ENCODE results near the gene ANKDD1A.
A peak's percentile ranks its signal among the peaks of the same experiment; 100 is the strongest.

Gene ANKDD1A

DNA sequence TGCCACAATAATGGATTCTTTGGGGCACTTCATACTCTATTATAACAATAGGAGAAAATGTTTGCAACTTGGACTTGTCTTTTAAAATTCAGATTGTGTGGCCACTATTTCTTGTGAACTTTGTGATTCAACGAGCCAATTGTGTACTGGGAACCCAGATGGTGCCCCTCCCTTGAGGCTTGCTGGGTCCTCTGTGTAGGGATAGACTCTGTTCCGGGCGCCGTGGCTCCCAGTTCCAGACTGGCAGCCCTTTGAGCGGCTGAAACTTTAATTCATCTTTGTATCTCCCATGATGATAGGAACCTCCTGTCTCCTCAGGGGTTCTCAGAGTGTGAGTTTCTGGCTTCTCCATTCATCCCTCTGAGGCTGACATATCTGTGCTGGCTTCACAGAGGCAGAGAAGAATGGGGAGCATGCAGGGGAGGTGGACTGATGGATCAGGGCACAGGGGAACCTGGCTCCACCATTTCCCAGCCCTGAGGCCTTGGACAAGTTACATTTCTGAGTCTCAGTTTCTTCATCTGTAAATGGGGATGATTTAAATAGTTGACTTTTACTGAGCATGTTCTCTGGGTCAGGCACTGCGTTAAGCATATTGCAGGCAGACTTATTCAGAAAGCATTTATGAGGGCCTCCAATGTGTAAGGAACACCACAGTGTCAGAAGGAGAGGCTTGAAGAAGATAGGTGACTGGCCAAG is 15.2 kb upstream of the ANKDD1A start:
- DNase-seq = no peak

DNA sequence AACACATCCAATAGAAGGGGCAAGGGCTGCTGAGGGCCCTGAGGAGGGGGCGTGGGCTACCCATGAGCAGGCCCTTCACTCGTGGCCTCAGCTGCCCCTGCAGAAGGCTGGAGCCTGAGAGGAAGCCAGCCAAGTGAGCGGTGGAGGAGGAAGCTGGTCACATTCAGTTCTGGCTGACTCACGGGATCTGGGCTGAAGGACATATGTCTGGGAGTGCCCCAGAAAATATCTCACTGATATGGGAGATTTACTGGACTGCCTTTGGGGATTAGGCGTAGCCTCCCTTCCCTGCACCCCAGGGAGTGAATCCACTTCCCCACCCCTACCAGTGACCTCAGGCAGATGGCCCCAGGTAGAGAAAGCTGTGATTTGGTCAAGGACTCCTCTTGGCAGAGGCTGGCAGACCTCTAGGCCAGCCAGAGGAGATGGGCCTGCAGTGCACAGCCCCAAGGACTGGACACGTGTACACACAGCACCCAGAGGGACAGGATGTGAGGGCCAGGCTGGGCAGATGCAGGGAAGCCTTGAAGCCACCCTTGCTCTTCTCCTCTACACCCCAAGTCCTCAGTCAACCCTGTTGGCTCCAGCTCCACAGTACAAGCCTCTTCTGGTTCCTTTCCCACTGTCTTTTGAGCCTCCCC is 14.2 kb upstream of the ANKDD1A start:
- DNase-seq = peak; percentile 76

DNA sequence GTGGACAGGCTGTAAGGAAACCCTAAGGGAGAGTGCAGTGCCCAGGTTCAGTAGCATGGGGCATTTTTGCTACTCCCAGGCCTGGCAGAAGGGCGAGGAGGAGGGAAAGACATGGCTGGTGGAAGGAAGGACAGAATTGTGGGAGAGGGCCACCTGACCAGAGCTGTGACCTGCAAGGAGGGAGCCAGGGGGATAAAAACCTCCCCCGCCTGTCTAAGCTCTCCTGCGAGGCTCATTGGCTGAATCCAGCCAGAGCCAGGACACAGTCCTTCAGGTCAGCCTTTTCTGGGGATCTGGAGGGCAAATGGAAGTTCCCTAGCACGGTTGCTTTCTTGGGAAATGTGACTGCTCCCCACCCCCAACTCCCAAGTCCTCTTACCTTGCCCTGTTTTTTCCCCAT is 13.3 kb upstream of the ANKDD1A start:
- no peak for DNase-seq

DNA sequence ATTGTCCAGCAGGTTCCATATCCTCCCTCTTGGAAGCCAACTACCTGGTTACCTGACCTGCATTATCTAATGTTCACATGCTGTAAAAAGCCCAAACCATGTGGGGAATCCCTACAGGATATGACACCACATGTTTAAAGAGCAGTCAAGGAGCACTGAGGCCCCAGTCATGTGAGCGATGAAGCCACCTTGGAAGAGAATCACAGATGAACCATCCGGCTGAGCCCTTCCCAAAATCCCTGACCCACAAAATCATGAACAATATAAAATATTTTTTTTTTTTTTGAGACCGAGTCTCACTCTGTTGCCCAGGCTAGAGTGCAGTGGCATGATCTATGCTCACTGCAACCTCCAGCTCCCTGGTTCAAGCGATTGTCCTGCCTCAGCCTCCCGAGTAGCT is 10.6 kb upstream of the ANKDD1A start:
- DNase-seq = no peak

DNA sequence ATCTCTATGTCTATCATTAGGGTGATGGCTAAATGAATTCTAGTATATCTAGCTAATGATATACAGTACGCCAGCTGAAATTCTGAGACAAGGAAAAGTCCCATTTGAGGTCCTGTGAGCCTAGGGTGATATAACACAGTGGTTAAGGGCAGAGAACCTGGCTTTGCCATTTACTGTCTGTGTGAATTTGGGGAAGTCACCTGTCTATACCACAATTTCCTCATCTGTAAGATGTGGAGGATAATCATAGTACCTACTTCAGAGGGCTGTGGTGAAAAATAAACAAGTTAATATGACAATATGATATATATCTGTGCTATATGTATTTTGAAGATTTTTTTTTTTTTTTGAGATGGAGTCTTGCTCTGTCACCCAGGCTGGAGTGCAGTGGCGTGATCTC is 9.8 kb upstream of the ANKDD1A start:
- DNase-seq = no peak

DNA sequence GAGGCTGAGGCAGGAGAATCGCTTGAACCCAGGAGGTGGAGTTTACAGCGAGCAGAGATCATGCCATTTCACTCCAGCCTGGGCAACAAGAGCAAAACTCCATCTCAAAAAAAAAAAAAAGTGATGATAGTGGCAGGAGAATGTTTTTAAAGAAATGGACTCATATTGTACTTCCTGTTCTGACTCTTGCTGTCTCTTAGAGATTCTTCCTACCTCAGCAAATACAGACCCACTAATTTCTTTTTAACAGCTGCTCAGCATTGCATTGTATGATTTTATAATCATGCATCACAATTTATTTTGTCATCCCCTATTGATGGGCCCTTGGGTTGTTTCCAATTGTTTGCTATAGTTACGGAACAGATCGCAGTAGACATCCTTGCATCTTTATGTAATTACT is 8.8 kb upstream of the ANKDD1A start:
- peak; percentile 18 for DNase-seq

DNA sequence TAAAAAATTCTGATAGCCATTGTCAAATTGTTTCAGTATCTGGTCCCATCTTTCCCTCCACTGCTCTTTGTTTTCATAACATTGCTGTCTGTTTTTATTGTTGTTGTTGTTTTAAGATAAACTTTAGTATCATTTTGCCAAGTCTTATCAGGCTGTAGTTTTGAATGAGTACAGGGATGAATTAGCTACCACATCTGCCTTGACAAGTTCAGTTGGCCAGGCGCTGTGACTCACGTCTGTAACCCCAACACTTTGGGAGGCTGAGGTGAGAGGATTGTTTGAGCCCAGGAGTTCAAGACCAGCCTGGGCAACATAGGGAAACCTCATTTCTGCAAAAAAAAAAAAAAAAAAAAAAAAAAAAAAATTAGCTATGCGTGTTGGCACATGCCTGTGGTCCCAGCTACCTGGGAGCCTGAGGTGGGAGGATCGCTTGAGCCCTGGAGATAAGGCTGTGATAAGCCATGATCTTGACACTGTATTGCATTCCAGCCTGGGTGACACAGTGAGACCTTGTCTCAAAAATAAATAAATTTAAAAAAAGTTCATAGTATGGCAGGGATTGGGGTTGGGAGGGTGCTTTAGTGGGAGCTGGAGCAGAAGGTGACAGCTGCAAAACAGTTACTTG is 8.3 kb upstream of the ANKDD1A start:
- DNase-seq = no peak

DNA sequence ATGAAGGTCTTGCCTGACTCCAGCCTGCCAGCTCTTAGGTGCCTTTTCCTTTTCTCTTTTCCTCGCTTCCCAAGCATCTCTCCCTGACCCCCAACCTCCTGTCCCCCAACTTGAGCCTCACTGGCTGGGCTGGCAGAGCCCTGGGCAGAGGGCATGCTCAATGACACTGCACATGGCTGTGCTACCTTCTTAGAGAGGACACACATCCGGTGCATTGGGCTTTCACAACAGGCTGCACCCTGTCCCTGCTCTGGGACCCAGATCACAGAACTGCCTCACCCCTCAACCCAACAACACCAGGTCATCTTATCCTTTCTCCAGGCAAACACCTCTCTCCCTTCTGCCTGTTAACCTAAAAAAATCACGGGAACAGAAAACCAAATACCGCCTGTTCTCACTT is 7.5 kb upstream of the ANKDD1A start:
- no peak for DNase-seq

DNA sequence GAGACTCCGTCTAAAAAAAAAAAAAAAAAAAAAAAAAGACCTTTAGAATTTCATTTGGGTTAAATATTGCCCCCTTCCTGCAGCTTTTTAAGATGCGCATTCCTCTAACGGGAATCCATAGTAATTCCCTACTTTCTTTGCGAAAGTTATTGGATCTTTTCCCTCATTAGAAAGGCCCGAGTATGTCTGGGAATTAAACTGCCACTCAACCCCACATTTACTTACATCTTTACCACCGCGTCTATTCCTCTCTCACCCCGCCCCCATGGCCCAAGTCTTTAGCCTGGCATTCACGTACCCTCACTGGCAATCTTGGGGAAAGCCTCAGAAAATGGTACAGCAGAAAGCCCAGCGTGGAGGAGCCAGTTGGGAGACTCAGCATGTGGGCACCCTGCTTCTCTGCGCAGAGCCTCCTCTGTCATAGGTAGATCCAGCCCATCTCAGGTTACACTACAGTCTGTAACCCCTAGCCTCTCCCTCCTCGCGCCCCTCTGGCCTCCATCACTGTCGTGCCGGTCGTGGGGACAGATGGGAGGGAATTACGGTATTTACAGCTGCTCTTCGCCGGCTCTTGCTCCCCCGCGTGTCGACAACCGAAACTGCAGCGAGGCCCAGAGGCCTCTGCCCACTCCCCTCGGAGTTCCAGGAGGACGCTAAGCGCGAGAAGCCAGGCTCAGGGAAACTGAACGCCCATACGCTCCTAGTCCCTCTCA is 6.4 kb upstream of the ANKDD1A start:
- peak; percentile 70 for DNase-seq

DNA sequence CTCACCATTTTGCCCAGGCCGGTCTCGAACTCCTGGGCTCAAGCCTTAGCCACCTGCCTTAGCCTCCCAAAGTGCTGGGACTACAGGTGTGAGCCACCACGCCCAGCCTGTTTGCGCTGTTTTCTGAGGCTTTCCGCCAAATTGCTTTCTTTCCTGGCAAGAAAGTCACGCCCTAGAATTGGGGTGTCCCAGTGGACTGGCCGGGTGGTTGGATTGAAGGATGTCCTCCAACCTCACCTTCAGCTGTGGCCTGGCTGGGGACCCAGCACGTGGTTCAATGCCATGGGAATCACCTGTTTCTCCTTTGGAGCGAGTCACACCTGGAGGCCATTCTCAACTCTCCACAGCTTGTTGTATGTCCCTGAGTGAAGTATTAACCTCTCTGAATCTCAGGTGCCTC is 5.8 kb upstream of the ANKDD1A start:
- no peak for DNase-seq

DNA sequence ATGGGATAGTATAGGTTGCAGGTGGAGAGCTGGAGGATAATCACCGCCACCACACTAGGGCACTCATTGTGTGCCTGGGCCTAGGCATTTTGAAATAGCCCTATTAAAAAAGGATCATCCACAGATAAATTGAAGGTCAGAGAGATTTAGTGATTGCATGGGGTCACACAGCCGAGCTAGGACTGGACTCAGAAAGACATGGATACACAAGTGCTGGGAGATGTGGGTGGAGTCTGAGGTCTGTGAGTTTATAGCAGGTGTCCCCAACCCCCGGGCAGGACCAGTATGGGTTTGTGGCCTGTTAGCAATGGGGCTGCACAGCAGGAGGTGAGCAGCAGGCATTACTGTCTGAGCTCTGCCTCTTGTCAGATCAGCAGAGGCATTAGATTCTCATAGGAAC is 5.3 kb upstream of the ANKDD1A start:
- DNase-seq = no peak

DNA sequence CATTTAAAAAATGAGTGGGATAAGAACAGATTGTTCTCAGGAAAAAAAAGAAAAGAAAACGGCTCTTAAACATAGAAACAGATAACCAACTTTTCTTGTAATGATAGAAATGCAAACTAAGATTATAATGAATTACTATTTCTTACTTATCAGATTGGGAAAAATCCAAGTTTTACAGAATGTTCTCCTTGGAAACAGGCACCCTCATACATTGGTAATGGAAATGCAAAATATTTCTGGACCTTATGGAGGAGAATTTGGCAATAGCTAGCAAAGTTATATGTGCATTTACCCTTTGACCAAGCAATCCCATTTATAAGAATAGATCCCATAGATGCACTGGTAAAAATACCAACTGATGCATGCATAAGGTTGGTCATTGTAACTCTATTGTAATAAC is 3.7 kb upstream of the ANKDD1A start:
- no peak for DNase-seq

DNA sequence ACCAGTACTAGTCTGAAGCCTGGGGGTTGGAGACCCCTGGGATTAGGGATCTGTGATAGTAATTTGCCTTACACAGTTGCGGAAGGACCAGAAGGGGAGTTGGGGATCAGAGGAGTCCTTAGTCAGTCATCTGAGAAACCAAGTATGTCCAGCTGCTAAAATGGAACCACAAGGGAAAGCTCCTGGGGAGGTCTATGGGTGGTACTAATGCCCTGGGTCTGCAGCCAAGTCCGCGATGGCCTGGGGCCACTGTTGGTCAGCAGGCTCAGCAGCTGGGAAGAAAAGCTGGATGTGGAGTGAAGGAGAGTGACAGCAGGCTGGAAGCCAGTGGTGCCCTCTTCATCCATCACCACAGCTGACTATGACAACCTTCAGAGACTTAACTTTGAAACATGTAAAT is 2.2 kb upstream of the ANKDD1A start:
- DNase-seq = no peak

DNA sequence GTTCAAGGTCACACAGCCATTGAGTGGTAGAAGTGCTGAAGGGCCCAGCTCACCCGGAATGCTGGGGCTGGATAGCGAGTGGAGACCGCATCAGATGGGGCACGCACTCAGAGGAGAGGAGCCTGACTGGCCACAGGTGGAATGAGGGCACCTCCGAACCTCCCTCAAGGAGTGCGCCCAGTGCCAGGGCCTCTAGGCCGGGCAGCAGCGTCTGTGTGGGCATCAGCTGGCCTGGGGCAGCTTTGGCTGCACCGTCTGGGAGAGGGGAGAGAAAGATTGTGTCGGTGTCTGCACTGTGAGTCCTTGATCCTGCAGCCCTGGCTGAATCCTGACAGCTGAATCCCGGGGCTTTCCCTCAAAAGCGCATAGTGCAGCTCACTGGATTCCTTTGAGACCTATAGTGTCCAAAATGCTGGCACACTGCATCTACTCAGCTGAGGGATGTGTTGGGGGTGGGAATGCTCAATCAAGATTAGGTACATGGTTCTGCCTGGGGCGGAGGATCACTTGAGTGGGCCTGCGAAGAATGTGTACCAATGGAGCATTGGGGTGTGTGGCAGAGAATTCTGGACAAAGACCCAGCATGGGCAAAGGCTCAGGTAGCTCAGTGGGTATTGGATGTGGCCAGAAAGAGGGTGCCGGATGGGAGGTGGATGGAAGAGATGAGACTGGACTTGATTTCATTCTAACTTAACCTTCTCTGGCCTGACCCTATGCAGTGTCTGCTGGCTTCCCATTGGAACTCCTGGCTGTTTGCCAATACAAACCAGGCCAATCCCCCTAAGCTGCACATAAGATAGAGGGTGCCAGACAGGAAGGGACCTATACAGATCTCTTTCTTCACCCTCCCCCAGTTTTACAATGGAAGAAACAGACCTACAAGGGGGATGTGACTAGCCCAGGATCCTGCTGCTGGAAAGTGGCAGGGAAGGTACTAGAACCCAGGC is 950 bp downstream of the ANKDD1A start:
- no peak for DNase-seq

DNA sequence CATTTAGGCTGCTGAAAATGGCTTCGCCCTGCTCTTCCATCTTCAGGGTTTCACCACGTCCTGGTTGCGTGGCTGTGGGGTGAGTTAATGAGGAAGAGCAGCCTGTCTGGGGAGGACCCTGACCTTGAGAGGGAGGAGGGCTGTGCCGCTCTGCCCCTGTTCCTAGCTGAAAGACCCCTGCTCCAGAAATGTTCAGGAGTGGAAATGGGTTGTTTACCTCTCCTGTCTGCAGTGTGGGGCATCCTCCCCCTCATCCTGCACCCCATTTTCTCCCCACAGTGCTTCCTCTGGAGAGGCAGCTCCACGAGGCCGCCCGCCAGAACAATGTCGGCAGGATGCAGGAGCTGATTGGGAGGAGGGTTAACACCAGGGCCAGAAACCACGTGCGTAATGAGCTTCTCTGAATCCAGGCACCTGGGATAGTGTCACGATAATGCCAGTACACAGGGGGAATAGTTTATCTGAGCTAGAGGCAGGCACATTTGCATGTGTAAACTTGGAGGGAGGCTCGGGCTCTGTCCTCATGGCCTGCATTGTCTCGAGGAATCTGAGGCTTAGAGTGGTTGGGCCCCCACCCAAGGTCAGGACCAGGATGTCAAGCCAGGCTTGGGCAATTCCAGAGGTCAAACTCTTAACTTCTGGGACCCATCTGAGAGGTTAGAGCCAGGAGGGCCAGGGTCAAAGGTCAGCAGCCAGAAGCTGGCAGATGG is 4.0 kb downstream of the ANKDD1A start:
- no peak for DNase-seq

DNA sequence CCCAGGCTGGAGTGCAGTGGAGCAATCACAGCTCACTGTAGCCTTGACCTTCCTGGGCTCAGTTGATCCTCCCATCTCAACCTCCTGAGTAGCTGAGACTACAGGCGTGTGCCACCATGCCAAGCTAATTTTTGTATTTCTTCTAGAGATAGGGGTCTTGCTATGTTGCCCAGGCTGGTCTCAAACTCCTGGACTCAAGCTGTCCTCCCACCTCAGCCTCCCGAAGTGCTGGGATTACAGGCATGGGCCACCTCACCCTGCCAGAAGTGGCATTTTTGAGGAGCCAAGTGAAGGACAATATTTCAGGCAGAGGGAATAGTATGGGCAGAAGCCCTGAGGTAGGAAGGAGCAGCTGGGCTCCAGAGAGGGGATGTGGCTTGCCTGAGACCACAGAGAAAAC is 4.7 kb downstream of the ANKDD1A start:
- no peak for DNase-seq

DNA sequence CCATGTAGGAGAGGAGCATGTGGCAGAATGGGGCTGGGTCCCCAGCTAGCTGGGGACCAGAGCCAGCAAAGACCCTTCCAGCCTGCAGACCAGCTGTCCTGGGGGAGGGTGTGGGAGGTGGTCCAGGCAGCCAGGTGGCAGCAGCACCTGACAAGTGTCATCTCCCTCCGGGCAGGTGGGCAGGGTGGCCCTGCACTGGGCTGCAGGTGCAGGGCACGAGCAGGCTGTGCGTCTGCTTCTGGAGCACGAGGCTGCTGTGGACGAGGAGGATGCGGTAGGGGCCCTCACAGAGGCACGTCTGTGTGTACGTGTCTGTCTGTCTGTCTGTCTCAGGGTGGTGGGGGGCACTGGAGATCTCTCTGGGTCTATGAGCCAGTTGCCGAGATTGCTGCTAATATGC is 5.5 kb downstream of the ANKDD1A start:
- DNase-seq = no peak

DNA sequence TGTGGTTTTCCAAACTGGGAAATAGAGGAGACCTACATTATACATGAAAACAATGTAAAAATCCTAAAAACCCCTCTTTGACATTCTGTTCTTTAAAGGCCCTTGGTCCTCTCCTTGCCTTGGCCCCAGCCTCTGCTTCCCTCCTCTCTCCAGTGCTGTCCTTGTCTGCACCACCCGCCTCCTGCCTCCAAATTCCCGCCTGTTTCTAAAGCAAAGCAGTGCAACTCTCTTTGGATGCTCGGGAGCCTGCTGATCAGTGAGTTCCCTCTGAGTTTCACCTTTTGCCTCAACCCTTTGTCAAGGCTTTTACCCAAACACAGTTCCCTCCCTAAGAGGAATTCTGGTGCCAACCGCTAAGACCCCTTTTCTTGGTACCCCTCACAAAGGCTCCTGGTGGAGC is 8.0 kb downstream of the ANKDD1A start:
- DNase-seq = no peak

DNA sequence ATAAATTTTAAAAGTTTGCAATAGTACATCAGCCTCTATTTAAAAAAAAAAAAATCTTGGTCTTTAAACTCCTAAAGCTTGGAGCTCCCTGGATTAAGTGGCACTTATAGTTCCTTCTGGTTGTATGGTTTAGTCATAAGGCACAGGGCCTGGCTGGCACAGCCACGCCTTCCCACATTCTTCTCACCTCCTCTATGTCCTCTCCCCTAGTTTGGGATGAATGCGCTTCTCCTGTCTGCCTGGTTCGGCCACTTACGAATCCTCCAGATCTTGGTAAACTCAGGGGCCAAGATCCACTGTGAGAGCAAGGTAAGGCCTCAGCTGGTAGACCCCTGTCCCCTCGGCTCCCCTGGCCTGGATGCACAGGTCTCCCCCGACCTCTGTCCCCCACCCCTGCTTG is 10.0 kb downstream of the ANKDD1A start:
- DNase-seq = no peak

DNA sequence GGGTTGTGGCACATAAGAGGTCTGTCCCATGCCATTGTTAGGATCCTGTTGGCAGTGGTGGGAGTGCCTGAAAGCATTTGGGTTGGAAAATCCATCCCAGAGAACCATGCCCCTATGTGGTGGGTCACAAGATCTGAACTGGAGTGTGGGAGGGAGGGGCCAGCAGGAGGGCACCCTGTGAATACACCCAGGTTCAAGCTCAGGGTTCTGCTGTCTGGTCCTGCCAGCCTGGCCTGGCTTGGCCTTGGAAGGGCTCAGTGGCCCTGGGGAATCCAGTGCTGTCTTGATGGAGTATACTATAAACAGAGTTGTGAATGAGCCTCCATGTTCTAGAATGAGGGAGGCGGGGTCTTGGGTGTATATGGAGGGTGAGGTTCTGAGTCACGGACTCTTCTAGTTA is 11.8 kb downstream of the ANKDD1A start:
- DNase-seq = no peak

DNA sequence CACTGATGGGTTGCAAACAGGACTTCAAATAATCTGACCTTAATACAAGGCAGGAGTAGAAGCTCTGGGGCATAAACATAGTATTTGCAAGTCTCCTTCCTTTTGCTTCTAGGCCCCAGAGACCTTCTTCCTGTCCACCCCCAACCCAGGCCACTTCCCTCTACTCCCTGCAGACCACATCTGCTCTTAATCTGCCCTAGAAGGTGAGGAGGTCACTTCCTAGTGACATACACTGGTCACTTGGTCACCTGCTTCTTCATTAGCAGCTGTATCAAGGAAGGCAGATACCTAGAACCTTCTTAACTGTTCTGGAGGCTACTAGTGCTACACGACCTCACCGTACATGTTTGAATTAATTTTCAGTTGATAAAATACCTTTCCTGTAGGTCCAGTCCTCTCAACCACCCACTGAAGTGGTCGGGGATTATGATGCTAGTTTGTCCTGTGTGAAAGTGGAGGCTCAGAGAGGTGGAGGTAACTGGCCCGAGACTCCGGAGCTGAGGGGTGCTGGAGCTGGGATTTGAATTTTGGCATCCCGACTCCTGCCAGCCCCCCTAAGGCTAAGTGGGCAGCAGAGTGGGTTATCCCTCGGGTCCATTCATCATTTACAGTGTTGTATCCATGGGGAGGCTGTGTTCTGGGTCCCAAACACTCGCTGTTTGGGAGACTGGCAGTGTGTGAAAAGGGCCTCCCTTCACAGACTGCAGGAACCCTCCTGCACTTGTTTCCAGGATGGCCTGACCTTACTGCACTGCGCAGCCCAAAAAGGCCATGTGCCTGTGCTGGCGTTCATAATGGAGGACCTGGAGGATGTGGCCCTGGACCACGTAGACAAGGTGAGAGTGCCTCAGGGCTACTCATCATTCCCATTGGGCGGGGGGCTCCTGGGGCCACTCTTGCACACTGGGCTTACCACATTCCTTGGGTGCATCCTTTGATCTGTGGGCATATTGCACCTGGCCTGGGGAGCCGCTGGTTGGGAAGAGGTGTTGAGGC is 13.9 kb downstream of the ANKDD1A start:
- DNase-seq = no peak

Data from fibroblast of upper back skin (primary cell).